ENCODE data around the gene SLC25A27. TPM values are rescaled to one million over a fixed set of nuclear protein-coding genes. Genes with fewer than 3 reads are reported as not detected.

SLC25A27 gene
- total and polyA plus RNA-seq, 11 donors, result 2.5 to 23.3 (median 10.5) TPM

GRCh38 chr6:46653439-46654195, 842 bp downstream of the SLC25A27 start:
- Histone ChIP-seq H3K36me3 (peaks cover 0 to 25% (median 2%) of the 10 kb centered on the region in 9 donors), H3K4me3 (peak overlapping the region; percentile 59 to 96 (median 84)), H3K4me1 (peaks cover 0 to 18% (median 9%) of the 10 kb centered on the region in 12 donors), H3K9me3 (no peaks in the 10 kb centered on the region), H3K27ac (peak overlapping the region; percentile 21 to 93 (median 88)), H3K27me3 (peaks cover 0 to 12% (median 0%) of the 10 kb centered on the region in 9 donors)
- DNase-seq (no peak), ATAC-seq (peak in 1 of 4 donors; percentile 3)
- intact Hi-C loops (cut with DNase I), result no loop called here
- 18 to 23% (median 20%) methylated on average over 10 of the region's 10 CpGs for WGBS, 4 donors
- TF ChIP-seq CTCF (IDR thresholded peaks at IDR 0.05), result no peak
- TF ChIP-seq POLR2A (IDR thresholded peaks at IDR 0.05), result no peak

- peaks cover 0 to 15% (median 9%) of the 10 kb centered on the region in 12 donors for H3K4me1 ChIP-seq
- intact Hi-C loops (cut with DNase I), result no loop called here
Measured at GRCh38 chr6:46655803-46656202, 3.0 kb downstream of the SLC25A27 start.

GRCh38 chr6:46657642-46658041, 4.9 kb downstream of the SLC25A27 start:
- DNase-seq (no peak), ATAC-seq (no peak)
- no peaks in the 10 kb centered on the region for H3K9me3 ChIP-seq
- H3K27ac ChIP-seq, result no peak overlapping the region
- H3K36me3 ChIP-seq, result peaks cover 0 to 39% (median 6%) of the 10 kb centered on the region in 9 donors
- TF ChIP-seq POLR2A (IDR thresholded peaks at IDR 0.05), result no peak
- TF ChIP-seq CTCF (IDR thresholded peaks at IDR 0.05), result no peak
- H3K4me1 ChIP-seq, result peaks cover 0 to 17% (median 7%) of the 10 kb centered on the region in 12 donors
- peaks cover 0 to 5% (median 0%) of the 10 kb centered on the region in 9 donors for H3K27me3 ChIP-seq
- intact Hi-C loops (cut with DNase I), result no loop called here
- no peak overlapping the region for H3K4me3 ChIP-seq

More at GRCh38 chr6:46655803-46656202, 3.0 kb downstream of the SLC25A27 start:
- ATAC-seq, result no peak
- H3K27ac ChIP-seq, result no peak overlapping the region
- H3K36me3 ChIP-seq, result peaks cover 0 to 39% (median 6%) of the 10 kb centered on the region in 9 donors
- peaks cover 0 to 12% (median 0%) of the 10 kb centered on the region in 9 donors for H3K27me3 ChIP-seq
- no peak overlapping the region for H3K4me3 ChIP-seq
- no peak for DNase-seq
- TF ChIP-seq POLR2A (IDR thresholded peaks at IDR 0.05) (no peak), CTCF (IDR thresholded peaks at IDR 0.05) (peak in 5 of 12 donors; percentile 6 to 39 (median 16))
- WGBS, 4 donors, result 62 to 74% (median 71%) methylated on average over 6 of the region's 6 CpGs
- H3K9me3 ChIP-seq, result no peaks in the 10 kb centered on the region

GRCh38 chr6:46661483-46661882, 8.7 kb downstream of the SLC25A27 start:
- Histone ChIP-seq H3K36me3 (peaks cover 0 to 65% (median 10%) of the 10 kb centered on the region in 9 donors), H3K27ac (no peak overlapping the region)
- intact Hi-C loops (cut with DNase I), result no loop called here

More at GRCh38 chr6:46661483-46661882, 8.7 kb downstream of the SLC25A27 start:
- peaks cover 0 to 5% (median 0%) of the 10 kb centered on the region in 12 donors for H3K4me1 ChIP-seq
- DNase-seq (no peak), ATAC-seq (peak in 1 of 4 donors; percentile 22)
- WGBS, 4 donors, result 56 to 70% (median 62%) methylated on average over 2 of the region's 2 CpGs
- H3K27me3 ChIP-seq, result no peaks in the 10 kb centered on the region
- TF ChIP-seq POLR2A (IDR thresholded peaks at IDR 0.05) (no peak), CTCF (IDR thresholded peaks at IDR 0.05) (no peak)
- no peaks in the 10 kb centered on the region for H3K9me3 ChIP-seq
- no peak overlapping the region for H3K4me3 ChIP-seq

All from heart left ventricle (tissue), 16 donors.